Pancreas (tissue), 10 donors: ENCODE results near the gene CERS1. TPM values are rescaled to one million over a fixed set of nuclear protein-coding genes. Genes with fewer than 3 reads are reported as not detected.

ENCODE experiments used
- ATAC-seq, 4 donors: fragments of 200-7000 bp; cut with Tn5 transposase; one replicate each; pipeline versions ENCODE4 v1.8.0 to v1.9.1; 2020; ENCODE audit warnings: mild to moderate bottlenecking in 4 of 4, moderate library complexity in 4 of 4
- DNase-seq, 6 donors: peaks; one replicate each; pipeline ENCODE4 v3.0.0-alpha.2; 2020
- FAIRE-seq: peaks from 2 replicates; lab custom pipeline; 2012; peaks lifted over from hg19 to GRCh38; lab: Jason Lieb, UNC
- H3K27ac ChIP-seq, 4 donors: fragments of 200-600 bp; sonication (generic); 1 replicate in 3 of 4; 2 replicates in 1 of 4; pipeline versions ENCODE4 v1.5.0 to v1.8.0; 2020
- H3K27me3 ChIP-seq, 4 donors: fragments of 200-600 bp; one replicate each; pipeline ENCODE4 v1.8.0; 2021
- H3K36me3 ChIP-seq, 3 donors: fragments of 200-600 bp; sonication (generic) in 1 of 3; one replicate each; pipeline versions ENCODE4 v1.5.0 to v1.8.0; 2020 to 2021
- H3K4me1 ChIP-seq, 3 donors: fragments of 200-600 bp; one replicate each; pipeline ENCODE4 v1.8.0; 2021
- H3K4me3 ChIP-seq, 4 donors: fragments of 200-600 bp; sonication (generic) in 2 of 4; one replicate each; pipeline versions ENCODE4 v1.5.0 to v1.8.0; 2020 to 2021
- H3K9me3 ChIP-seq, 4 donors: fragments of 200-600 bp; one replicate each; pipeline ENCODE4 v1.8.0; 2021
- CTCF ChIP-seq, 4 donors: fragments of 200-600 bp; sonication (generic) in 3 of 4; IDR thresholded peaks; one replicate each; pipeline versions ENCODE4 v1.5.0 to v1.8.0; 2021; ENCODE audit warnings: antibody characterized with exemption in 4 of 4
- WGBS, 2 donors: extraction: QIAGEN DNeasy Blood & Tissue Kit; methylation state at CpG; one replicate each; pipeline ENCODE4 v1.1.7; 2013; 5-methylcytosine and 5-hydroxymethylcytosine counted together
- intact Hi-C, 3 donors: fragments of 100-400 bp; cut with DNase I; formaldehyde crosslinking; loops; one replicate each; pipeline versions ENCODE4 v1.11.1 to v1.14.2; 2022
- polyA plus RNA-seq, 2 donors: library from polyadenylated mRNA; stranded (reverse); fragments of 200-250 nt; gene quantifications; one replicate each; pipeline ENCODE4 v1.2.3, GENCODE V29; 2013
- total RNA-seq, 6 donors: library from RNA; stranded (reverse); fragmentation: NEBNext Ultra II Directional in 4 of 6; extraction: Animal tissue kit (Norgen Biotek cat#: 25700) in 4 of 6; gene quantifications; one replicate each; pipeline versions ENCODE4 v1.2.1 to v1.2.4, GENCODE V29; 2021 to 2023
- donor health status: healthy with polysubstance abuse.
- donor health status: DM: no; HTN: no; CAD: no; lungs with moderate emphysema.
- donor health status: DM: no; HTN: no; CAD: no.
- donor health status: control.
- donor health status: control.
- donor health status: Bipolar disorder and iron deficiency.
- donor health status: DM: yes; HTN: yes; CAD: no.
- donor health status: DM: no; HTN: no; CAD: no.
- donor health status: DM: no; HTN: no; CAD: no.
- donor health status: DM: yes; HTN: yes; CAD: no.

The CERS1 gene
- total and polyA plus RNA-seq, 8 donors: 0.16 to 8.3 (median 0.44) TPM

DNA sequence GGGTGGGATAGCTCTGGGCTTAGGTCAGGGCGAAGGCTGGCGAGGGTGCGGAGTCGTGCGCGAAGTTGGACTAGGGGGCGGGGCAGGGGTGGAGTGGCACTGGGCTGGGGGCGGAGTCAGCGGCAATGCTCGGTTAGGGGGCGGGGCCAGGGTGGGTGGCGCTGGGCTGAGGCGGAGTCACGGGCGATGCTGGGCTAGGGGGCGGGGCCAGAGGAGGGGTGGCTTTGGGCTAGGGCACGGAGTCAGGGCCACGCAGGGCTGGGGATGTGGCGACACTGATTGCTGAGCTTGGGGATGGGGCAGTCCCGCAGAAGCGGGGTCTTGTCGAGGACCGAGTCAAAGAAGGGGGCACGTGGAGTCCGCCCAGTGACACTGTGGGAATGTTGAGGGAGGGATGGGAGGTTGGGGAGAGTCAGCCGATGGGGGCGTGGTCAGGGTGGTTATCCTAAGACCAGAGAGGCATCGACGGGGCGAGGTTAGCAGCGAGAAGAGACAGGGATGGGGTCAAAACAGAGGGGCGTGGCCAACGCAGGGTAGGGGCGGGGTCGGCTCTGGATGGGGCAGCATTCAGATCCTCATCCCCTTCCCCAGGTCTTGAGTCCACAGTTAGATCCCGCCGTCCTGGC is 36.4 kb upstream of the CERS1 start:
- Histone ChIP-seq H3K4me3 (no peak overlapping the region), H3K36me3 (no peaks in the 10 kb centered on the region), H3K27me3 (no peaks in the 10 kb centered on the region), H3K27ac (no peak overlapping the region), H3K9me3 (no peaks in the 10 kb centered on the region), H3K4me1 (no peaks in the 10 kb centered on the region)
- peak; percentile 49 to 92 (median 85) for ATAC-seq
- no peak for TF ChIP-seq CTCF (IDR thresholded peaks at IDR 0.05)
- intact Hi-C loops: no loop called here
- WGBS, 2 donors: 37 to 44% methylated on average over 32 to 37 of the region's 37 CpGs
- no peak for FAIRE-seq
- DNase-seq: peak in 5 of 6 donors; percentile 44 to 79 (median 63)

DNA sequence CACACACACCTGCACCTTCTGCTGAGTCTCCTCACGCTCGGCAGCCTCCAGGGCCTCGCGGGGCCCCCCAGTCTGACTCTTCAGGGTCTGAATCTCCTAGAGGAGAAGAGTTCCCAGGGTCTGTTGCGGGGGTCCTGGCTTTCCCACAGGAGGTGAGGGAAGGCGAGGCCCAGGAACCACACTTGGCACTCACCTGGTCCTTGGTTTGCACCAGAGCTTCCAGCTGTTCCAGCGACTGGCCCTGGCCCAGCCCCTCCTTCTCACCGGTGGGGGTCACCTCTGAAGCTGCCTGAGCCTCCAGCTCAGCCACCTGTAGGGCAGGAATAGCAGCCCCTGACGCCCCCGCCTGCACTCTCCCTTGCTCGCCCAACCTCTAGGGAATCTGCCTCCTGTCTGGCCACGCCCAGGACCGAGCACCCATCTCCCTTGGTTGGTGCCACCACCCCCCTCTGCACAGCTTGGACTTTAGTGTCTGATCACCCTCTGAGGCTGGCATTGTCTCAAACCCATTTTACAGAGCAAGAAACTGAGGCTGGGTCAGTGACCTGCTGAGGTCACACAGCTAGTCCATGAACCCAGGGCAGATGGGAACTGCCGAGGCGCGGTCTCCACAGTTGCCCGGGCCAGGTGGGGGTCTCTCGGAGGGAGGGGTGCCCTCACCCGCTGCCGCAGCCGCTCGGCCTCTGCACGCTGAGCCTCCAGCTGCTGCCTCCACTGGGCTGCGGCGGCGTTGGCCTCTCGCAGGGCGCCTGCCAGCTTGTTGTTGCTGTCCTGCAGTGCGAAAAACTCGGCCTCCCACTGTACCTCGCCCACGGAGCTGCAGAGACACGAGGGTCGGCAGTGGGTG is 35.6 kb upstream of the CERS1 start:
- intact Hi-C loops: no loop called here
- TF ChIP-seq CTCF (IDR thresholded peaks at IDR 0.05): no peak
- 85 to 87% methylated on average over 34 of the region's 34 CpGs for WGBS, 2 donors
- ATAC-seq (no peak), DNase-seq (no peak), FAIRE-seq (no peak)
- no peaks in the 10 kb centered on the region for H3K4me1 ChIP-seq
- no peaks in the 10 kb centered on the region for H3K36me3 ChIP-seq
- H3K4me3 ChIP-seq: no peak overlapping the region
- no peak overlapping the region for H3K27ac ChIP-seq
- H3K27me3 ChIP-seq: no peaks in the 10 kb centered on the region
- H3K9me3 ChIP-seq: no peaks in the 10 kb centered on the region

- Histone ChIP-seq H3K4me3 (no peak overlapping the region), H3K4me1 (no peaks in the 10 kb centered on the region), H3K27ac (no peak overlapping the region), H3K9me3 (no peaks in the 10 kb centered on the region), H3K36me3 (peaks cover 3 to 16% (median 6%) of the 10 kb centered on the region in 3 donors), H3K27me3 (no peaks in the 10 kb centered on the region)
- no peak for TF ChIP-seq CTCF (IDR thresholded peaks at IDR 0.05)
- ATAC-seq (no peak), FAIRE-seq (no peak), DNase-seq (no peak)
- intact Hi-C loops: no loop called here
- 89% methylated on average over 25 of the region's 25 CpGs for whole genome bisulfite sequencing, 2 donors
Observed at GRCh38 chr19:18929311-18929710, 33.4 kb upstream of the CERS1 start.

- Histone ChIP-seq H3K9me3 (no peaks in the 10 kb centered on the region), H3K27ac (no peak overlapping the region), H3K36me3 (peaks cover 3 to 25% (median 6%) of the 10 kb centered on the region in 3 donors), H3K27me3 (no peaks in the 10 kb centered on the region), H3K4me1 (no peaks in the 10 kb centered on the region), H3K4me3 (no peak overlapping the region)
- peak in 1 of 4 donors; percentile 3 for ATAC-seq
- DNase-seq: no peak
- TF ChIP-seq CTCF (IDR thresholded peaks at IDR 0.05): no peak
- intact Hi-C loops: no loop called here
- WGBS, 2 donors: 87 to 92% methylated on average over 26 of the region's 26 CpGs
- no peak for FAIRE-seq
Observed at GRCh38 chr19:18928018-18928805, 32.3 kb upstream of the CERS1 start.
